ENCODE measurements around the gene FRAS1. TPM values are rescaled to one million over a fixed set of nuclear protein-coding genes. Genes with fewer than 3 reads are reported as not detected.
A peak's percentile ranks its signal among the peaks of the same experiment; 100 is the strongest.

The FRAS1 gene
- total and polyA plus RNA-seq, 9 of the 15 experiments (the other 6 are each of a cell fraction or from before 2014, with no cell fraction given): under 0.01 to 0.11 (median 0.04) TPM; not detected in 2

DNA sequence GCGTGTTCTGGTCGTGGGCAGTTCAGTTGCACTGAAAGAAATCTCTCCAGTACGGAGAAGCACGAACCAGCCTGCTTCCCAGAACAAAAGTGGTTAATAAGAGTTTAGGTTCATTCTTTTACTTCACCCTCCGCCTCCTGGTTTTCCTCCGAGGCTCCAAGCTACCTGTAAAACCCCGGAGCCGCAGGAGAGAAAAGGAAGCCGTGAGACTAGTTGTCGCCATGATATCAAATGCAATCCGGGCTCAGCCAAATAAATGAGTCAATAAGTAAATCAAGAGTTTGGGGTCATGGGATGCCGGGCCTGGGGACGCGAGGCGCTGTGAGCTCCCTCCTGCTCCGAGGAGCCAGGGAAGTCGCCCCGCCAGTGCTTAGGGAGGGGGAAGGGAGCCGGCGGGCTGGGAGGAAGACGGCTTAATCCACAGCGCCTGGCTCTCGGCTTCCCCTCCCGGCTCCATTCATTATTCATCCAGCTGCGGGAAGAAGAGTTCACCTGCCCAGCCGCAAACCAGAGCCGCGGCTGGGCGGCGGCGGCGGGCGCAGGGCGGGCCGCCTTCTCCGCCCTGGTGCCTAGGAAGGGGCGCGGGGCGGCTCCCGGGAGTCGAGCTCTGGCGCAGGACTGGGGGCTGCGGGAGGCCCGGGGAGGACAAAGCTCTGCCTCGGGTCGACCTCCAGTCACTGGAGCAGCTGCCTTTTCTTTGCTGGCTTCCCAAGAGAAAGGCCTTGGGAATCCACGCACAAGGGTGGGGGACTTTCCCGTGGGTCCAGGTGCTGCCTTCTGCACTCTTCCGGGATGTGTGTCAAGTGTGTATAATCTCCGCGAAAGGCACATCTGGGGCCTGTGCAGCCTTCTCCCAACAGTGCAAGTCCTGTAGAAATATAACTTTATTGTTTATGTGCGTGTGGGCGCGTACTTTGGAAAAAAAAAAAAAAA is 1.7 kb downstream of the FRAS1 start:
- H3K4me2 ChIP-seq (ENCODE audit: insufficient read depth, low read length): peak overlapping the region; percentile 21; the same call in 1 of the 2 replicates
- no TSS peak for BruUV-seq (replicated peaks)

More for the DNA sequence above, 1.7 kb downstream of the FRAS1 start:
- Histone ChIP-seq H3K9me3 (replicated peaks; ENCODE audit: control insufficient read depth, insufficient read depth, low read depth, low read length) (no peaks in the 10 kb centered on the region), H3K79me2 (ENCODE audit: control insufficient read depth, insufficient read depth, low read length) (no peaks in the 10 kb centered on the region), H3K27ac (ENCODE audit: extremely low read depth, low read depth, low read length) (no peak overlapping the region), H3K9me1 (ENCODE audit: control insufficient read depth, insufficient read depth, low read length) (no peaks in the 10 kb centered on the region), H3K4me3 (0 out of 2 replicates have a peak overlapping the region, but pooled peaks have one; percentile 10), H3K27me3 (ENCODE audit: control insufficient read depth in 2 of 2, insufficient read depth in 2 of 2, low read length in 2 of 2) (peaks cover 35 to 41% of the 10 kb centered on the region in 2 experiments), H4K20me1 (replicated peaks; ENCODE audit: control insufficient read depth, insufficient read depth, low read length) (no peaks in the 10 kb centered on the region), H3K9ac (ENCODE audit: insufficient read depth in 1 of 2, low read depth in 2 of 2, low read length in 2 of 2) (no peak overlapping the region), H2AFZ (ENCODE audit: low read depth, low read length) (peak overlapping the region; percentile 25; the same call in 1 of the 2 replicates), H3K4me1 (replicated peaks in 1 of 2; ENCODE audit: control insufficient read depth in 2 of 2, insufficient read depth in 2 of 2, low read length in 2 of 2) (peaks cover 0 to 18% of the 10 kb centered on the region in 2 experiments; a peak in 4 of 5 replicates), H3K36me3 (ENCODE audit: control insufficient read depth, insufficient read depth, low read length) (no peaks in the 10 kb centered on the region)
- no peak for DNase-seq (ENCODE audit: extremely low read depth in 1 of 4, low spot score in 3 of 4)
- no peak for FAIRE-seq
- peak; percentile 48 for ATAC-seq
- CTCF ChIA-PET (ENCODE audit: low intra/inter-chr PET ratio): no interaction called here
- 12% methylated on average over 41 of the region's 54 CpGs for WGBS (ENCODE audit: insufficient coverage, low coverage, missing lambda C conversion rate)
- TF ChIP-seq, protein P1, sequence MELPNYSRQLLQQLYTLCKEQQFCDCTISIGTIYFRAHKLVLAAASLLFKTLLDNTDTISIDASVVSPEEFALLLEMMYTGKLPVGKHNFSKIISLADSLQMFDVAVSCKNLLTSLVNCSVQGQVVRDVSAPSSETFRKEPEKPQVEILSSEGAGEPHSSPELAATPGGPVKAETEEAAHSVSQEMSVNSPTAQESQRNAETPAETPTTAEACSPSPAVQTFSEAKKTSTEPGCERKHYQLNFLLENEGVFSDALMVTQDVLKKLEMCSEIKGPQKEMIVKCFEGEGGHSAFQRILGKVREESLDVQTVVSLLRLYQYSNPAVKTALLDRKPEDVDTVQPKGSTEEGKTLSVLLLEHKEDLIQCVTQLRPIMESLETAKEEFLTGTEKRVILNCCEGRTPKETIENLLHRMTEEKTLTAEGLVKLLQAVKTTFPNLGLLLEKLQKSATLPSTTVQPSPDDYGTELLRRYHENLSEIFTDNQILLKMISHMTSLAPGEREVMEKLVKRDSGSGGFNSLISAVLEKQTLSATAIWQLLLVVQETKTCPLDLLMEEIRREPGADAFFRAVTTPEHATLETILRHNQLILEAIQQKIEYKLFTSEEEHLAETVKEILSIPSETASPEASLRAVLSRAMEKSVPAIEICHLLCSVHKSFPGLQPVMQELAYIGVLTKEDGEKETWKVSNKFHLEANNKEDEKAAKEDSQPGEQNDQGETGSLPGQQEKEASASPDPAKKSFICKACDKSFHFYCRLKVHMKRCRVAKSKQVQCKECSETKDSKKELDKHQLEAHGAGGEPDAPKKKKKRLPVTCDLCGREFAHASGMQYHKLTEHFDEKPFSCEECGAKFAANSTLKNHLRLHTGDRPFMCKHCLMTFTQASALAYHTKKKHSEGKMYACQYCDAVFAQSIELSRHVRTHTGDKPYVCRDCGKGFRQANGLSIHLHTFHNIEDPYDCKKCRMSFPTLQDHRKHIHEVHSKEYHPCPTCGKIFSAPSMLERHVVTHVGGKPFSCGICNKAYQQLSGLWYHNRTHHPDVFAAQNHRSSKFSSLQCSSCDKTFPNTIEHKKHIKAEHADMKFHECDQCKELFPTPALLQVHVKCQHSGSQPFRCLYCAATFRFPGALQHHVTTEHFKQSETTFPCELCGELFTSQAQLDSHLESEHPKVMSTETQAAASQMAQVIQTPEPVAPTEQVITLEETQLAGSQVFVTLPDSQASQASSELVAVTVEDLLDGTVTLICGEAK (IDR thresholded peaks at IDR 0.05): peak; percentile 71
- TF ChIP-seq, protein P1 (CRISPR knock-in tag; IDR thresholded peaks at IDR 0.05): no peak
- no peak for TF ChIP-seq RFX5 (IDR thresholded peaks at IDR 0.05; ENCODE audit: low read depth, low read length)
- in situ Hi-C loops (cut with MboI) (no loop called here), intact Hi-C loops (cut with micrococcal nuclease) (loop anchor here (1.0 to 5.0 kb wide), 2 partner anchors 113 to 458 kb away; no protein-coding TSS in a partner anchor)
- POLR2A ChIA-PET: interaction anchor here (0.5 to 1.4 kb wide), 4 partner anchors 11 to 223 kb away, joined by 3 to 6 read pairs (median 3); no protein-coding TSS in a partner anchor
